Measurements from ENCODE around the gene SP140L.

DNA sequence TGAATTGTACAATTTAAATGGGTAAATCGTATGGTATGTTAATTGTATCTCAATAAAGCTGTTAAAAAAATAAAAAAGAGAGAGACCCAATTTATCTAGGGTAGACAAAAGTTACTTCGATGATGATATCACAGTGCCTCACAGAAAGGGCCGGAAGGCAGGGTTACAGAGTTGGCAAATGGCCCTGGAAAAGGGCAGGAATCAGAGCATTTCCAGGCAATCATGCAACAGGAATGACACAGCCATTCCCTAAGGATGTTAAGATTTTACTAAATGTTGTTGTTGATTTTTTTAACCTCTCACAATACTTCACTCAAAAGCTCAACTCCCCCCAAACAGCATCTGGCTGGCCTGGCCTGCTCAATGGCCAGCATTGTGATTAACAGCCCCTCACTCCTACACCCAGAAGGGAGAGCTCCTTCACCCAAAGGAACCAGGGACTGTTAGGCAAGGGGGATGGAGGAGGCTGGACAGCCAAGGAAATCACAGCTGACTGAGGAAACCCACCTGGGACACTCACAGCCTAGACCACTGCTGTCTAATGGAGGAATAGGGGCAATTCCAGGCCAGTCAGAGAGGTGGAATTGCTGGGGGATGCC is 81.3 kb downstream of the SP140L start:
- TF ChIP-seq, protein P1, sequence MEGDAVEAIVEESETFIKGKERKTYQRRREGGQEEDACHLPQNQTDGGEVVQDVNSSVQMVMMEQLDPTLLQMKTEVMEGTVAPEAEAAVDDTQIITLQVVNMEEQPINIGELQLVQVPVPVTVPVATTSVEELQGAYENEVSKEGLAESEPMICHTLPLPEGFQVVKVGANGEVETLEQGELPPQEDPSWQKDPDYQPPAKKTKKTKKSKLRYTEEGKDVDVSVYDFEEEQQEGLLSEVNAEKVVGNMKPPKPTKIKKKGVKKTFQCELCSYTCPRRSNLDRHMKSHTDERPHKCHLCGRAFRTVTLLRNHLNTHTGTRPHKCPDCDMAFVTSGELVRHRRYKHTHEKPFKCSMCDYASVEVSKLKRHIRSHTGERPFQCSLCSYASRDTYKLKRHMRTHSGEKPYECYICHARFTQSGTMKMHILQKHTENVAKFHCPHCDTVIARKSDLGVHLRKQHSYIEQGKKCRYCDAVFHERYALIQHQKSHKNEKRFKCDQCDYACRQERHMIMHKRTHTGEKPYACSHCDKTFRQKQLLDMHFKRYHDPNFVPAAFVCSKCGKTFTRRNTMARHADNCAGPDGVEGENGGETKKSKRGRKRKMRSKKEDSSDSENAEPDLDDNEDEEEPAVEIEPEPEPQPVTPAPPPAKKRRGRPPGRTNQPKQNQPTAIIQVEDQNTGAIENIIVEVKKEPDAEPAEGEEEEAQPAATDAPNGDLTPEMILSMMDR (IDR thresholded peaks at IDR 0.05): no peak
- TF ChIP-seq POLR2A (IDR thresholded peaks at IDR 0.05): no peak
